Ishikawa (cell line): ENCODE measurements around the gene BIRC2.

ENCODE experiments used
- EP300 ChIP-seq: IDR thresholded peaks from 2 replicates; pipeline ENCODE4 v1.6.1; 2012; ENCODE audit warnings: borderline replicate concordance
- RAD21 ChIP-seq: IDR thresholded peaks from 2 replicates; pipeline ENCODE4 v1.6.1; 2012; ENCODE audit warnings: low read depth
- TAF1 ChIP-seq: IDR thresholded peaks from 2 replicates; pipeline ENCODE4 v1.6.1; 2012; ENCODE audit warnings: low read depth, mild to moderate bottlenecking

DNA sequence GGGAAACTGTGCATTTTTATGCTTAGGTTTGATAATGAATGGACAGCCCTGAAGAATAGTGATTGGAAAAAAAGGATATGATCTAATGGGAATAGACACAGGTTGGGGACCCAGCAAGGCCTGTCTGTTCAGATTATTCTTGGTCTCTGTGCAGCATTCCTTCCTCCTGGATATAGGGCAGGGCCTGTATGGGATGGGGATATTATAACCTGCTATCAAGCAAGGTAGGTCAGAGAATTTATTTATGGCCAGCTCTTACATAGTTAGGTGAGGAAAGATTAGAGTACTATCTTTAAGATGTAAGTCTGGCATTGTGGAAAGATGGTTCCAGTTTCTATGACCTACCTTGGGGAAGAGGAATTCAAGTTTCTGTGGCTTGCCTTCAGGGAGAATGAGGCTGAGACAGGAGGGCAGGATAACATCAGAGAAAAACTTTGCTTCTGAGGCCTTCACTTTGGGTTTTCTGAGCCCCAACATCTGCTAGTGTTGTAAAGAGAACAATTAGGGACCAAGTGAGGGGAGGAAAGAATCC is 8.5 kb upstream of the BIRC2 start:
- TF ChIP-seq RAD21, result no peak
- no peak for TF ChIP-seq TAF1
- TF ChIP-seq EP300, result no peak
